ENCODE measurements around the gene SERTAD4. TPM values are rescaled to one million over a fixed set of nuclear protein-coding genes. Genes with fewer than 3 reads are reported as not detected.

Gene SERTAD4
- total RNA-seq, 1 donor from 2014 or later, result 1.5 TPM

GRCh38 chr1:210251680-210252490, 19.3 kb downstream of the SERTAD4 start:
- Mint-ChIP-seq H3K9me3 (ENCODE audit: unreplicated experiment) (peaks cover 6% of the 10 kb centered on the region), H3K4me3 (ENCODE audit: unreplicated experiment) (peak overlapping the region; percentile 88), H3K4me1 (ENCODE audit: low read depth, unreplicated experiment) (peaks cover 13% of the 10 kb centered on the region), H3K27me3 (ENCODE audit: unreplicated experiment) (peaks cover 6% of the 10 kb centered on the region), H3K36me3 (ENCODE audit: unreplicated experiment) (peaks cover 4% of the 10 kb centered on the region), H3K27ac (ENCODE audit: unreplicated experiment) (peak overlapping the region; percentile 96)
- TF ChIP-seq CTCF (IDR thresholded peaks at IDR 0.05; ENCODE audit: partially characterized antibody, unreplicated experiment), result no peak
- peak; percentile 46 for DNase-seq

GRCh38 chr1:210252621-210253051, 20.0 kb downstream of the SERTAD4 start:
- H3K36me3 Mint-ChIP-seq (ENCODE audit: unreplicated experiment), result peaks cover 4% of the 10 kb centered on the region
- peaks cover 13% of the 10 kb centered on the region for H3K4me1 Mint-ChIP-seq (ENCODE audit: low read depth, unreplicated experiment)
- peak overlapping the region; percentile 88 for H3K4me3 Mint-ChIP-seq (ENCODE audit: unreplicated experiment)
- H3K27me3 Mint-ChIP-seq (ENCODE audit: unreplicated experiment), result peaks cover 6% of the 10 kb centered on the region
- DNase-seq, result peak; percentile 71
- no peak overlapping the region for H3K27ac Mint-ChIP-seq (ENCODE audit: unreplicated experiment)
- H3K9me3 Mint-ChIP-seq (ENCODE audit: unreplicated experiment), result peaks cover 6% of the 10 kb centered on the region
- TF ChIP-seq CTCF (IDR thresholded peaks at IDR 0.05; ENCODE audit: partially characterized antibody, unreplicated experiment), result no peak

- Mint-ChIP-seq H3K4me3 (ENCODE audit: unreplicated experiment) (peak overlapping the region; percentile 61), H3K27me3 (ENCODE audit: unreplicated experiment) (peaks cover 6% of the 10 kb centered on the region)
- no peak for DNase-seq
Measured at GRCh38 chr1:210254298-210254697, 21.7 kb downstream of the SERTAD4 start.

GRCh38 chr1:210257698-210258529, 25.3 kb downstream of the SERTAD4 start:
- no peaks in the 10 kb centered on the region for H3K27me3 Mint-ChIP-seq (ENCODE audit: unreplicated experiment)
- no peak overlapping the region for H3K27ac Mint-ChIP-seq (ENCODE audit: unreplicated experiment)
- no peak for DNase-seq
- H3K4me3 Mint-ChIP-seq (ENCODE audit: unreplicated experiment), result no peak overlapping the region
- H3K9me3 Mint-ChIP-seq (ENCODE audit: unreplicated experiment), result peaks cover 1% of the 10 kb centered on the region
- H3K36me3 Mint-ChIP-seq (ENCODE audit: unreplicated experiment), result peaks cover 4% of the 10 kb centered on the region
- no peak for TF ChIP-seq CTCF (IDR thresholded peaks at IDR 0.05; ENCODE audit: partially characterized antibody, unreplicated experiment)
- peaks cover 13% of the 10 kb centered on the region for H3K4me1 Mint-ChIP-seq (ENCODE audit: low read depth, unreplicated experiment)

More at GRCh38 chr1:210254298-210254697, 21.7 kb downstream of the SERTAD4 start:
- TF ChIP-seq CTCF (IDR thresholded peaks at IDR 0.05; ENCODE audit: partially characterized antibody, unreplicated experiment), result no peak
- H3K27ac Mint-ChIP-seq (ENCODE audit: unreplicated experiment), result no peak overlapping the region
- peaks cover 16% of the 10 kb centered on the region for H3K4me1 Mint-ChIP-seq (ENCODE audit: low read depth, unreplicated experiment)
- H3K9me3 Mint-ChIP-seq (ENCODE audit: unreplicated experiment), result peaks cover 5% of the 10 kb centered on the region
- peaks cover 4% of the 10 kb centered on the region for H3K36me3 Mint-ChIP-seq (ENCODE audit: unreplicated experiment)
